H9 (cell line): ENCODE data around the gene RBFOX1. TPM values are rescaled to one million over a fixed set of nuclear protein-coding genes. Genes with fewer than 3 reads are reported as not detected.

Experiments
- DNase-seq: peaks from one replicate; pipeline ENCODE4 v3.0.0-alpha.2; 2017
- H2AFZ ChIP-seq: one replicate; pipeline ENCODE4 v1.6.1; 2013; ENCODE audit warnings: mild to moderate bottlenecking, low read length, control low read depth, moderate library complexity
- H2AK5ac ChIP-seq: 2 replicates; pipeline ENCODE4 v1.6.1; 2013; ENCODE audit warnings: low read length, control low read depth, mixed read lengths; ENCODE audit not compliant: insufficient read length
- H2BK120ac ChIP-seq: one replicate; pipeline ENCODE4 v1.6.1; 2013; ENCODE audit warnings: low read depth, mild to moderate bottlenecking, low read length, control low read depth, inconsistent platforms; ENCODE audit not compliant: poor library complexity, severe bottlenecking
- H2BK12ac ChIP-seq: 2 replicates; pipeline ENCODE4 v1.6.1; 2013; ENCODE audit warnings: low read length, control low read depth, mixed read lengths, low read depth; ENCODE audit not compliant: insufficient read length
- H2BK15ac ChIP-seq: 2 replicates; pipeline ENCODE4 v1.6.1; 2013; ENCODE audit warnings: low read depth, low read length, control low read depth
- H2BK20ac ChIP-seq: one replicate; pipeline ENCODE4 v1.6.1; 2013; ENCODE audit warnings: low read depth, mild to moderate bottlenecking, low read length, control low read depth, inconsistent platforms; ENCODE audit not compliant: poor library complexity, severe bottlenecking
- H2BK5ac ChIP-seq: 2 replicates; pipeline ENCODE4 v1.6.1; 2013; ENCODE audit warnings: low read length, control low read depth, mixed read lengths; ENCODE audit not compliant: insufficient read length
- H3K14ac ChIP-seq: 2 replicates; pipeline ENCODE4 v1.6.1; 2013; ENCODE audit warnings: low read length, control low read depth; ENCODE audit not compliant: insufficient read depth
- H3K18ac ChIP-seq: 2 replicates; pipeline ENCODE4 v1.6.1; 2013; ENCODE audit warnings: low read depth, mild to moderate bottlenecking, mixed read lengths, low read length, control low read depth; ENCODE audit not compliant: insufficient read length
- H3K23ac ChIP-seq: 2 replicates; pipeline ENCODE4 v1.6.1; 2013; ENCODE audit warnings: low read length, control low read depth, mixed read lengths, low read depth; ENCODE audit not compliant: insufficient read length
- H3K23me2 ChIP-seq: 2 replicates; pipeline ENCODE4 v1.6.1; 2013; ENCODE audit warnings: low read depth, mild to moderate bottlenecking, mixed read lengths, low read length, control low read depth; ENCODE audit not compliant: insufficient read length, poor library complexity, severe bottlenecking
- H3K27ac ChIP-seq: 2 replicates; pipeline ENCODE4 v1.5.1; 2013; ENCODE audit warnings: low read length, control low read depth, mixed read lengths, low read depth; ENCODE audit not compliant: insufficient read length
- H3K27me3 ChIP-seq: 2 replicates; pipeline ENCODE4 v1.6.1; 2013; ENCODE audit warnings: low read length, control low read depth, inconsistent platforms; ENCODE audit not compliant: insufficient read depth
- H3K4ac ChIP-seq: 2 replicates; pipeline ENCODE4 v1.6.1; 2013; ENCODE audit warnings: low read depth, mild to moderate bottlenecking, control low read depth, inconsistent platforms, low read length, moderate library complexity
- H3K4me1 ChIP-seq: 2 replicates; pipeline ENCODE4 v1.6.1; 2013; ENCODE audit warnings: low read length, control low read depth, inconsistent platforms; ENCODE audit not compliant: insufficient read depth
- H3K4me2 ChIP-seq: 2 replicates; pipeline ENCODE4 v1.6.1; 2013; ENCODE audit warnings: low read length, control low read depth, mixed read lengths; ENCODE audit not compliant: insufficient read length, insufficient read depth
- H3K56ac ChIP-seq: 2 replicates; pipeline ENCODE4 v1.6.1; 2013; ENCODE audit warnings: low read depth, mild to moderate bottlenecking, mixed read lengths, low read length, control low read depth; ENCODE audit not compliant: insufficient read length
- H3K79me1 ChIP-seq: 2 replicates; pipeline ENCODE4 v1.6.1; 2013; ENCODE audit warnings: low read depth, mild to moderate bottlenecking, moderate library complexity, low read length, control low read depth, inconsistent platforms; ENCODE audit not compliant: insufficient read depth, poor library complexity, severe bottlenecking
- H3K79me2 ChIP-seq: 2 replicates; pipeline ENCODE4 v1.6.1; 2013; ENCODE audit warnings: low read length, control low read depth, inconsistent platforms; ENCODE audit not compliant: insufficient read depth
- H3K9ac ChIP-seq: 2 replicates; pipeline ENCODE4 v1.6.1; 2013; ENCODE audit warnings: low read length, control low read depth, mixed read lengths; ENCODE audit not compliant: insufficient read length; ENCODE audit errors: extremely low read depth
- H3K9me3 ChIP-seq: one replicate; pipeline ENCODE4 v1.6.1; 2013; ENCODE audit warnings: low read depth, low read length, inconsistent platforms; ENCODE audit not compliant: control insufficient read depth
- H3T11ph ChIP-seq: one replicate; pipeline ENCODE4 v1.6.1; 2013; ENCODE audit warnings: mild to moderate bottlenecking, low read length, control low read depth, inconsistent platforms
- H4K20me1 ChIP-seq: one replicate; pipeline ENCODE4 v1.6.1; 2013; ENCODE audit not compliant: control insufficient read depth, insufficient read length, insufficient read depth
- H4K5ac ChIP-seq: 2 replicates; pipeline ENCODE4 v1.6.1; 2013; ENCODE audit warnings: low read depth, mild to moderate bottlenecking, mixed read lengths, low read length, control low read depth; ENCODE audit not compliant: insufficient read length
- H4K8ac ChIP-seq: replicated peaks from 2 replicates; pipeline ENCODE4 v1.6.1; 2013; ENCODE audit warnings: low read length, control low read depth, mixed read lengths, low read depth; ENCODE audit not compliant: insufficient read length
- H4K91ac ChIP-seq: 2 replicates; pipeline ENCODE4 v1.6.1; 2013; ENCODE audit warnings: low read depth, mild to moderate bottlenecking, moderate library complexity, mixed read lengths, low read length, control low read depth; ENCODE audit not compliant: insufficient read length
- H3K27ac Mint-ChIP-seq, 3 experiments: 2 replicates in 2 of 3; 3 replicates in 1 of 3; pipeline ENCODE4 v1.8.0; 2020 to 2021; ENCODE audit warnings: mixed read lengths in 3 of 3, mild to moderate bottlenecking in 1 of 3, moderate library complexity in 1 of 3
- H3K27me3 Mint-ChIP-seq: 2 replicates; pipeline ENCODE4 v1.8.0; 2021; ENCODE audit warnings: low read depth, mild to moderate bottlenecking, moderate library complexity, mixed read lengths
- H3K36me3 Mint-ChIP-seq, 3 experiments: 2 replicates in 2 of 3; 3 replicates in 1 of 3; pipeline ENCODE4 v1.8.0; 2020 to 2021; ENCODE audit warnings: low read depth in 3 of 3, mixed read lengths in 3 of 3; ENCODE audit not compliant: insufficient read depth in 1 of 3
- H3K4me1 Mint-ChIP-seq, 2 experiments: 2 replicates each; pipeline ENCODE4 v1.8.0; 2020; ENCODE audit warnings: mixed read lengths in 2 of 2
- H3K4me3 Mint-ChIP-seq, 2 experiments: 2 replicates in 1 of 2; 3 replicates in 1 of 2; pipeline ENCODE4 v1.8.0; 2020 to 2021; ENCODE audit warnings: mild to moderate bottlenecking in 2 of 2, mixed read lengths in 2 of 2, moderate library complexity in 1 of 2
- H3K9me3 Mint-ChIP-seq, 2 experiments: 2 replicates in 1 of 2; 3 replicates in 1 of 2; pipeline ENCODE4 v1.8.0; 2020; ENCODE audit warnings: mild to moderate bottlenecking in 2 of 2, mixed read lengths in 2 of 2, moderate library complexity in 1 of 2
- CTCF ChIP-seq: fragments of 200-600 bp; sonication (generic); conservative IDR thresholded peaks from 3 replicates; pipeline ENCODE4 v1.8.0; 2021; ENCODE audit warnings: antibody characterized with exemption, mild to moderate bottlenecking
- WGBS: extraction: QIAGEN DNeasy Blood & Tissue Kit; methylation state at CpG from one replicate; pipeline ENCODE4 v1.1.7; 2013; ENCODE audit warnings: missing lambda C conversion rate, low lambda C conversion rate, mixed read lengths; ENCODE audit not compliant: insufficient read length; ENCODE audit errors: extremely low coverage; 5-methylcytosine and 5-hydroxymethylcytosine counted together
- total RNA-seq: library from RNA; stranded (reverse); gene quantifications from 2 replicates; pipeline ENCODE4 v1.2.1, GENCODE V29; 2021

Gene RBFOX1
- total RNA-seq, 1 experiment from 2014 or later, result 2.0 TPM

GRCh38 chr16:7456211-7456610, 123.6 kb downstream of the RBFOX1 start:
- Mint-ChIP-seq H3K9me3 (no peaks in the 10 kb centered on the region), H3K36me3 (no peaks in the 10 kb centered on the region), H3K4me1 (peaks cover 8 to 13% of the 10 kb centered on the region in 2 experiments), H3K27ac (no peak overlapping the region), H3K4me3 (no peak overlapping the region), H3K27me3 (no peaks in the 10 kb centered on the region)
- Histone ChIP-seq H4K8ac (no peak overlapping the region), H2BK20ac (no peak overlapping the region), H2BK5ac (no peak overlapping the region), H3K27ac (no peak overlapping the region), H2BK12ac (no peak overlapping the region), H3T11ph (no peak overlapping the region), H3K23me2 (no peaks in the 10 kb centered on the region), H3K23ac (no peak overlapping the region), H3K9me3 (no peaks in the 10 kb centered on the region), H4K91ac (no peak overlapping the region), H3K79me1 (no peaks in the 10 kb centered on the region), H2BK120ac (no peak overlapping the region), H2AK5ac (no peak overlapping the region), H3K9ac (no peak overlapping the region), H3K4me1 (peaks cover 3% of the 10 kb centered on the region; the same call in 1 of the 2 replicates), H2BK15ac (no peak overlapping the region), H2AFZ (no peak overlapping the region), H3K14ac (no peak overlapping the region; the same call in 1 of the 2 replicates), H3K18ac (no peak overlapping the region), H4K20me1 (no peaks in the 10 kb centered on the region), H3K4me2 (no peak overlapping the region), H3K4ac (no peak overlapping the region), H4K5ac (no peak overlapping the region), H3K79me2 (no peaks in the 10 kb centered on the region), H3K56ac (no peak overlapping the region), H3K27me3 (no peaks in the 10 kb centered on the region)
- no peak for DNase-seq
- no peak for TF ChIP-seq CTCF
- no CpG with 5 or more reads among the region's 5 CpGs for WGBS
